Heart left ventricle (tissue), 16 donors: ENCODE results near the gene IGF2R. TPM values are rescaled to one million over a fixed set of nuclear protein-coding genes. Genes with fewer than 3 reads are reported as not detected.
A peak's percentile ranks its signal among the peaks of the same experiment; 100 is the strongest.

ENCODE experiments used
- ATAC-seq, 4 donors: fragments of 200-7000 bp; cut with Tn5 transposase; one replicate each; pipeline ENCODE4 v1.9.1; 2020 to 2022; ENCODE audit warnings: moderate library complexity in 4 of 4, mild to moderate bottlenecking in 3 of 4, moderate number of reproducible peaks in 1 of 4
- DNase-seq, 5 donors: peaks; one replicate each; pipeline ENCODE4 v3.0.0-alpha.2; 2020
- H3K27ac ChIP-seq, 12 donors: fragments of 200-600 bp; sonication (generic) in 4 of 12; one replicate each; pipeline versions ENCODE4 v1.5.0 to v1.8.0; 2016 to 2022; ENCODE audit warnings: mild to moderate bottlenecking in 2 of 12
- H3K27me3 ChIP-seq, 9 donors: fragments of 200-600 bp; sonication (generic) in 2 of 9; one replicate each; pipeline versions ENCODE4 v1.5.1 to v1.8.0; 2016 to 2022; ENCODE audit warnings: mild to moderate bottlenecking in 3 of 9
- H3K36me3 ChIP-seq, 9 donors: fragments of 200-600 bp; sonication (generic) in 2 of 9; one replicate each; pipeline versions ENCODE4 v1.5.0 to v1.8.0; 2018 to 2022; ENCODE audit warnings: mild to moderate bottlenecking in 2 of 9
- H3K4me1 ChIP-seq, 12 donors: fragments of 200-600 bp; sonication (generic) in 4 of 12; one replicate each; pipeline versions ENCODE4 v1.5.0 to v1.8.0; 2016 to 2022; ENCODE audit warnings: mild to moderate bottlenecking in 3 of 12
- H3K4me3 ChIP-seq, 12 donors: fragments of 200-600 bp; sonication (generic) in 4 of 12; one replicate each; pipeline versions ENCODE4 v1.5.0 to v1.8.0; 2017 to 2022; ENCODE audit warnings: mild to moderate bottlenecking in 9 of 12, moderate library complexity in 4 of 12
- H3K9me3 ChIP-seq, 12 donors: fragments of 200-600 bp; sonication (generic) in 4 of 12; one replicate each; pipeline versions ENCODE4 v1.5.0 to v1.8.0; 2016 to 2022; ENCODE audit warnings: mild to moderate bottlenecking in 1 of 12
- POLR2A ChIP-seq, 2 donors: fragments of 450-650 bp; IDR thresholded peaks; one replicate each; pipeline ENCODE4 v1.6.1; 2017; ENCODE audit warnings: antibody characterized with exemption in 2 of 2, mild to moderate bottlenecking in 2 of 2, moderate library complexity in 2 of 2
- WGBS, 4 donors: extraction: QIAGEN DNeasy Blood & Tissue Kit in 2 of 4; methylation state at CpG; one replicate each; pipeline versions ENCODE4 v1.1.5 to v1.1.7; 2013 to 2018; 5-methylcytosine and 5-hydroxymethylcytosine counted together
- intact Hi-C, 10 donors: fragments of 100-400 bp; cut with DNase I; formaldehyde crosslinking; loops; one replicate each; pipeline versions ENCODE4 v1.11.1 to v1.14.2; 2022
- polyA plus RNA-seq, 2 donors: library from polyadenylated mRNA; stranded (reverse); fragments of 200-250 nt; gene quantifications; one replicate each; pipeline ENCODE4 v1.2.3, GENCODE V29; 2013
- total RNA-seq, 9 donors: library from RNA; depleted of rRNA in 2 of 9; stranded (reverse); fragments of >200 nt in 2 of 9; fragmentation: NEBNext Ultra II Directional in 3 of 9; extraction: Animal tissue kit (Norgen Biotek cat#: 25700) in 3 of 9; gene quantifications; one replicate each; pipeline versions ENCODE4 v1.1.0 to v1.2.4, GENCODE V29; 2016 to 2023
- TF ChIP-seq, protein P1 (sequence below), 12 donors: fragments of 200-600 bp; sonication (generic) in 4 of 12; IDR thresholded peaks; one replicate each; pipeline versions ENCODE4 v1.5.0 to v1.8.0; 2018 to 2022; ENCODE audit warnings: antibody characterized with exemption in 12 of 12, mild to moderate bottlenecking in 5 of 12
- donor health status: ischemic (EF 13 %, LVEDD 7.1; RV severe dilation, severe dysfunction).
- donor health status: healthy with polysubstance abuse.
- donor health status: DM: no; HTN: yes; CAD: no.
- donor health status: DM: no; HTN: no; CAD: no.
- donor health status: ischemic (EF 25% LVEDD 6.9; RV normal size, moderate dysfunction).
- donor health status: ischemic (EF 25% LVEDD 5.7; RV mildly dilated, moderate dysfunction).
- donor health status: healthy.
- donor health status: DM: yes; HTN: yes; CAD: no.
- donor health status: ischemic (EF 35%, LVEDD 5.7; RV mildly dilated, moderate dysfunction).
- donor health status: nonischemic (EF 11% LVEDD 7.7; RV severe dilation, severe dysfunction).
- donor health status: DM: yes; HTN: yes; CAD: no.
- donor health status: PGD.
- donor health status: ischemic (EF 29% LVEDD 5.4; RV normal size, mild dysfunction).
- donor health status: nonischemic (EF 23%, LVEDD 6.1; RV moderate dilation, normal function).

IGF2R gene
- total and polyA plus RNA-seq, 11 donors: 15.4 to 111 (median 68.5) TPM

DNA sequence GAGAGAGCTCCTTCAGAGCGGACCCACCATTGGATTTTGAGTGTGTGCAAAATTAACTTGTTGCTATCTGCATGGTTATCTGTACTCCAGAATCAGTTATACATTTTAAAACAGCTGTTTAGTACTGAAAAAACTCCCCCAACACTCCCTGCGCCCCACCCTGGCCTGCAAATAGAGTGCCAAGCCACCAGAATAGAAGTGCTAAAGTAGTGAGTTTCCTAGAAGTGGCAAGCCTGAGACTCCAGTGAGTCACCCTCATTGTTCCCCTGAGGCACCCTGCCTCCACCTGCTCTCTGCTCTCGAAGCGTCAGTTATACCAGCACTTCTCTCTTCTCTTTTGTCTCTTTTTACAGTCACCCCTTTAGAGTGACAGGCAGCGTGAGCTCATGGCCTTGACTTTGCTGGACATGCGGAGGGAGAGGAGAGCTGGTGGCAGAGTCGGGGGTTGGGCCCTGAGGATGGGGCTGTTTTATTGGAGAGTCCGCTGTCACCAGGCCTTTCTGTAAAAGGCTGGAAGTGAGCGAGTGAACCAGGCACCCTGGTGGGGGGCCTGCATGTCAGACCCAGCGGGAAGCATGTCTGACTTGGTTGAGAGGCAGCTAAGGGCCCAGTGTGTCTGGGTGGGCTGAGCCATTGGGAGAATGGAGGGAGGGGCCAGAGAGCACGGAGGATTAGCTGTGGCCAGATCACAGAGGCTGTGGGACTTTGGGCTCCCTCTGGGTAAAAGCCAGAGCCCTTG lies 10.4 kb downstream of the IGF2R start:
- TF ChIP-seq POLR2A (IDR thresholded peaks at IDR 0.05): no peak
- TF ChIP-seq, protein P1, sequence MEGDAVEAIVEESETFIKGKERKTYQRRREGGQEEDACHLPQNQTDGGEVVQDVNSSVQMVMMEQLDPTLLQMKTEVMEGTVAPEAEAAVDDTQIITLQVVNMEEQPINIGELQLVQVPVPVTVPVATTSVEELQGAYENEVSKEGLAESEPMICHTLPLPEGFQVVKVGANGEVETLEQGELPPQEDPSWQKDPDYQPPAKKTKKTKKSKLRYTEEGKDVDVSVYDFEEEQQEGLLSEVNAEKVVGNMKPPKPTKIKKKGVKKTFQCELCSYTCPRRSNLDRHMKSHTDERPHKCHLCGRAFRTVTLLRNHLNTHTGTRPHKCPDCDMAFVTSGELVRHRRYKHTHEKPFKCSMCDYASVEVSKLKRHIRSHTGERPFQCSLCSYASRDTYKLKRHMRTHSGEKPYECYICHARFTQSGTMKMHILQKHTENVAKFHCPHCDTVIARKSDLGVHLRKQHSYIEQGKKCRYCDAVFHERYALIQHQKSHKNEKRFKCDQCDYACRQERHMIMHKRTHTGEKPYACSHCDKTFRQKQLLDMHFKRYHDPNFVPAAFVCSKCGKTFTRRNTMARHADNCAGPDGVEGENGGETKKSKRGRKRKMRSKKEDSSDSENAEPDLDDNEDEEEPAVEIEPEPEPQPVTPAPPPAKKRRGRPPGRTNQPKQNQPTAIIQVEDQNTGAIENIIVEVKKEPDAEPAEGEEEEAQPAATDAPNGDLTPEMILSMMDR (IDR thresholded peaks at IDR 0.05): no peak
- Histone ChIP-seq H3K9me3 (no peaks in the 10 kb centered on the region), H3K4me3 (no peak overlapping the region), H3K27ac (peak overlapping the region in 11 of 12 donors; percentile 59 to 86 (median 77)), H3K4me1 (peaks cover 21 to 98% (median 77%) of the 10 kb centered on the region in 12 donors), H3K27me3 (no peaks in the 10 kb centered on the region), H3K36me3 (no peaks in the 10 kb centered on the region)
- intact Hi-C loops: loop anchor here in 2 of 10 donors (5.0 to 10.0 kb wide), 2 partner anchors 45 to 63 kb away; no protein-coding TSS in a partner anchor
- WGBS, 4 donors: 60 to 69% (median 69%) methylated on average over 11 of the region's 11 CpGs
- DNase-seq (peak in 2 of 5 donors; percentile 47 to 70), ATAC-seq (peak in 3 of 4 donors; percentile 39 to 71 (median 63))

DNA sequence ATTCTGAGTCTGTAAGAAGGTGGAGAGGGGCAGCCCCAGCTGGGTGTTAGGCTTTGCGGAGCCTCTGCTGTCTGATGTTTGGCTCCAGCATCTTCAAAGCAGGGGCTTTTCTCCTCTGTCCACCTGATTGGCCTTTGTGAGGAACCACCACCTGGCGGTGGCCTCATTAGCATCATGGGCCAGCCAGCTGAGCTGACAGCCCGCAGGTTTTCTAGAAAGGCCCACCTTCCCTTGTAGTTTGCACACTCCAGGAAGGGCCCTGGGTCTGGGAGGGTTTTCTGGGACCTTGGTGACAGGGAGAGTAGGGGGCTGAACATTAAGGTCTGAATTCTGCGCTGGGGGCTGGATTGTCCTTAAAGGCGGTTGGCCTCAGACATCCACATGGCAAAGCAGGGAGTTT lies 11.6 kb downstream of the IGF2R start:
- H3K27ac ChIP-seq: peak overlapping the region in 5 of 12 donors; percentile 2 to 91 (median 77)
- ATAC-seq: no peak
- H3K4me1 ChIP-seq: peaks cover 28 to 98% (median 84%) of the 10 kb centered on the region in 12 donors
- no peaks in the 10 kb centered on the region for H3K27me3 ChIP-seq
- no peaks in the 10 kb centered on the region for H3K9me3 ChIP-seq
- DNase-seq: no peak
- H3K4me3 ChIP-seq: no peak overlapping the region
- no peaks in the 10 kb centered on the region for H3K36me3 ChIP-seq
- intact Hi-C loops: loop anchor here in 1 of 10 donors (5.0 kb wide), 1 partner anchor 47 kb away; no protein-coding TSS in a partner anchor
- 86 to 100% (median 96%) methylated on average over 5 of the region's 5 CpGs for WGBS, 4 donors
- TF ChIP-seq, protein P1 (IDR thresholded peaks at IDR 0.05): no peak
- no peak for TF ChIP-seq POLR2A (IDR thresholded peaks at IDR 0.05)

DNA sequence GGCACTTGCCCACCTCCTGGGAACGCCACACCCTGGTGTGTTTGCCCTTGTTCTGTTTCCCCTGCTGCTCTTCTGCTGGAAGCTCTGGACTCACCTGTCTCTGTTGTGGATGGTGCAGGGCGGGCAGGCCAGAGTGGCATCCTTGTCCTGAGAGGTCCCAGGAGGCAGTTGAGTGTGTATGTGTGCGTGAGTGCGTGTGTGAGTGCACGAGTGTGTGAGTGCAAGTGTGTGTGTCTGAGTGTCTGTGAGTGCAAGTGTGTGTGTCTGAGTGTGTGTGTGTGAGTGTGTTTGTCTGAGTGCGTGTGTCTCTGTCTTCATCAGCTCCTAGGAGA lies 12.2 kb downstream of the IGF2R start:
- no peaks in the 10 kb centered on the region for H3K9me3 ChIP-seq
- peak overlapping the region in 2 of 12 donors; percentile 16 to 24 for H3K4me3 ChIP-seq
- peaks cover 28 to 100% (median 87%) of the 10 kb centered on the region in 12 donors for H3K4me1 ChIP-seq
- intact Hi-C loops: loop anchor here in 1 of 10 donors (5.0 kb wide), 1 partner anchor 46 kb away; no protein-coding TSS in a partner anchor
- no peak for DNase-seq
- WGBS, 4 donors: 68 to 86% (median 84%) methylated on average over 5 to 6 of the region's 6 CpGs
- peak overlapping the region; percentile 57 to 91 (median 81) for H3K27ac ChIP-seq
- TF ChIP-seq POLR2A (IDR thresholded peaks at IDR 0.05): no peak
- TF ChIP-seq, protein P1 (IDR thresholded peaks at IDR 0.05): no peak
- ATAC-seq: no peak
- no peaks in the 10 kb centered on the region for H3K36me3 ChIP-seq
- H3K27me3 ChIP-seq: no peaks in the 10 kb centered on the region
